IMR-90 (cell line): ENCODE measurements around the gene LRRC72.

Experiments
- CTCF ChIP-seq: conservative IDR thresholded peaks from 2 replicates; pipeline ENCODE4 v1.5.1; 2012; ENCODE audit warnings: mild to moderate bottlenecking, low read depth, low read length, improper control_type of control experiment
- RAD21 ChIP-seq: IDR thresholded peaks from 2 replicates; pipeline ENCODE4 v1.6.1; 2012; ENCODE audit warnings: low read length, improper control_type of control experiment

GRCh38 chr7:16493266-16493665, 33.4 kb upstream of the LRRC72 start:
- no peak for TF ChIP-seq CTCF
- no peak for TF ChIP-seq RAD21
